ENCODE results near the gene STIM1. TPM values are rescaled to one million over a fixed set of nuclear protein-coding genes. Genes with fewer than 3 reads are reported as not detected.

STIM1 gene
- total and polyA plus RNA-seq, 4 donors: 12.1 to 56.4 (median 41.2) TPM

DNA sequence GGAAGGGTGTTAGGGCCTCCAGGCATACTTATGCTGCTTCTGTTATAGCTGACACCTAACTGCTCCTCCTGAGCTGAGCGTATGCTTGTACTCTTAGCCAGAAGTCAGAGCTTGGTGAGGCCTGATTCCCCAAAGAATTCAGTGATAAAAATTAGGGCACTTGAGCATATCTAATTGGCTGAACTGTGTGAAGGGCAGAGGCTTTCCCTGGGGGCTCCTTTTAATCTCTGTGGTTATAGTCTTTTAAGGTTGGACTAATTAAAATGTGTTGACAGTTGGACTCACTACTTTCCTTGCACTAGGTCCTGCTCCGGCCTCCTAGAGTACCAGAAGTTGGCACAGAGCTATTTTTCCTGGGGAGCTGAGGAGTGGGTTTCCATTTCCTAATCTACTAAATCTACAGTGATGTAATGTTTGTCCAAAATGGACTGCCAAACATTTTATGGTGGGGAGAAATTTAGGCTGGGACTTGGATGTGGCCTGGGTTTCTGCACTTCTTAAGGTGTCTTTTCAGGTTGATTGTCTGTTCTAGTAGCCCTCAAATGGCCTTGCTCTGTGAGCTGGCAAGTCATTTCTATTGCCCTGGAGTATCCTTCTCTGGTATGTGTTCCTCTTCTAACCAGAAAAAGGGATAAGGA is 18.4 kb downstream of the STIM1 start:
- DNase-seq (no peak), ATAC-seq (ENCODE audit: insufficient read depth, low FRiP score) (no peak)
- Histone ChIP-seq H3K27ac (ENCODE audit: low read depth in 1 of 2, low read length in 1 of 2) (no peak overlapping the region), H3K9me3 (ENCODE audit: control insufficient read depth in 4 of 4, insufficient read depth in 3 of 4, low read length in 3 of 4) (no peaks in the 10 kb centered on the region), H3K4me3 (no peak overlapping the region), H3K36me3 (ENCODE audit: control insufficient read depth in 4 of 4, insufficient read depth in 4 of 4, low read length in 4 of 4) (no peaks in the 10 kb centered on the region), H3K27me3 (ENCODE audit: control insufficient read depth in 3 of 3, insufficient read depth in 3 of 3, low read length in 2 of 3) (no peaks in the 10 kb centered on the region), H3K4me1 (ENCODE audit: control insufficient read depth in 5 of 5, insufficient read depth in 5 of 5, low read length in 5 of 5) (peaks cover 0 to 5% (median 3%) of the 10 kb centered on the region in 5 donors), H3K9ac (ENCODE audit: insufficient read depth in 1 of 2, low read length in 2 of 2) (no peak overlapping the region)
- 94% methylated on average over 2 of the region's 2 CpGs for WGBS, 2 donors
- TF ChIP-seq, protein P1, sequence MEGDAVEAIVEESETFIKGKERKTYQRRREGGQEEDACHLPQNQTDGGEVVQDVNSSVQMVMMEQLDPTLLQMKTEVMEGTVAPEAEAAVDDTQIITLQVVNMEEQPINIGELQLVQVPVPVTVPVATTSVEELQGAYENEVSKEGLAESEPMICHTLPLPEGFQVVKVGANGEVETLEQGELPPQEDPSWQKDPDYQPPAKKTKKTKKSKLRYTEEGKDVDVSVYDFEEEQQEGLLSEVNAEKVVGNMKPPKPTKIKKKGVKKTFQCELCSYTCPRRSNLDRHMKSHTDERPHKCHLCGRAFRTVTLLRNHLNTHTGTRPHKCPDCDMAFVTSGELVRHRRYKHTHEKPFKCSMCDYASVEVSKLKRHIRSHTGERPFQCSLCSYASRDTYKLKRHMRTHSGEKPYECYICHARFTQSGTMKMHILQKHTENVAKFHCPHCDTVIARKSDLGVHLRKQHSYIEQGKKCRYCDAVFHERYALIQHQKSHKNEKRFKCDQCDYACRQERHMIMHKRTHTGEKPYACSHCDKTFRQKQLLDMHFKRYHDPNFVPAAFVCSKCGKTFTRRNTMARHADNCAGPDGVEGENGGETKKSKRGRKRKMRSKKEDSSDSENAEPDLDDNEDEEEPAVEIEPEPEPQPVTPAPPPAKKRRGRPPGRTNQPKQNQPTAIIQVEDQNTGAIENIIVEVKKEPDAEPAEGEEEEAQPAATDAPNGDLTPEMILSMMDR (IDR thresholded peaks at IDR 0.05; ENCODE audit: control extremely low read depth, extremely low read depth): no peak

DNA sequence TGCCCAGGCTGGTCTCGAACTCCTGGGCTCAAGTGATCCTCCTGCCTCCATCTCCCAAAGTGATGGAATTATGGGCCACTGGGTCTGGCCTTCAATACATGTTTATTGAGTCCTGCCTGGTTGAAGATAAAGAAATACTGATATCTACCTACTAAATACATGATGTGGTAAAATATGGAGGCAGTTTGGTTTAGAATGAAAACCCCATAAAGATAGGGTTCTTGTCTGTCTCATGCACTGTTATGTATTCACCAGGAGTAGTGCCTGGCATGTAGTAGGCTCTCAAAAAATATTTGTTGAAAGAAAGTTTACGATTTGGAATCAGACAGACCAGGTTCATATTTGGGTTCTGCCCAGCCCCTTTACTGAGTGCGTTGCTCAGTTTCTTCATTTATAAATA is 21.1 kb downstream of the STIM1 start:
- Histone ChIP-seq H3K9ac (ENCODE audit: insufficient read depth in 1 of 2, low read length in 2 of 2) (no peak overlapping the region), H3K9me3 (ENCODE audit: control insufficient read depth in 4 of 4, insufficient read depth in 3 of 4, low read length in 3 of 4) (no peaks in the 10 kb centered on the region), H3K27me3 (ENCODE audit: control insufficient read depth in 3 of 3, insufficient read depth in 3 of 3, low read length in 2 of 3) (no peaks in the 10 kb centered on the region), H3K4me1 (ENCODE audit: control insufficient read depth in 5 of 5, insufficient read depth in 5 of 5, low read length in 5 of 5) (peaks cover 3 to 13% (median 8%) of the 10 kb centered on the region in 5 donors), H3K36me3 (ENCODE audit: control insufficient read depth in 4 of 4, insufficient read depth in 4 of 4, low read length in 4 of 4) (no peaks in the 10 kb centered on the region), H3K27ac (ENCODE audit: low read depth in 1 of 2, low read length in 1 of 2) (no peak overlapping the region), H3K4me3 (no peak overlapping the region)
- no peak for DNase-seq
- TF ChIP-seq, protein P1 (IDR thresholded peaks at IDR 0.05; ENCODE audit: control extremely low read depth, extremely low read depth): no peak
- WGBS, 2 donors: 87 to 91% methylated on average over 3 of the region's 3 CpGs
- no peak for ATAC-seq (ENCODE audit: insufficient read depth, low FRiP score)

DNA sequence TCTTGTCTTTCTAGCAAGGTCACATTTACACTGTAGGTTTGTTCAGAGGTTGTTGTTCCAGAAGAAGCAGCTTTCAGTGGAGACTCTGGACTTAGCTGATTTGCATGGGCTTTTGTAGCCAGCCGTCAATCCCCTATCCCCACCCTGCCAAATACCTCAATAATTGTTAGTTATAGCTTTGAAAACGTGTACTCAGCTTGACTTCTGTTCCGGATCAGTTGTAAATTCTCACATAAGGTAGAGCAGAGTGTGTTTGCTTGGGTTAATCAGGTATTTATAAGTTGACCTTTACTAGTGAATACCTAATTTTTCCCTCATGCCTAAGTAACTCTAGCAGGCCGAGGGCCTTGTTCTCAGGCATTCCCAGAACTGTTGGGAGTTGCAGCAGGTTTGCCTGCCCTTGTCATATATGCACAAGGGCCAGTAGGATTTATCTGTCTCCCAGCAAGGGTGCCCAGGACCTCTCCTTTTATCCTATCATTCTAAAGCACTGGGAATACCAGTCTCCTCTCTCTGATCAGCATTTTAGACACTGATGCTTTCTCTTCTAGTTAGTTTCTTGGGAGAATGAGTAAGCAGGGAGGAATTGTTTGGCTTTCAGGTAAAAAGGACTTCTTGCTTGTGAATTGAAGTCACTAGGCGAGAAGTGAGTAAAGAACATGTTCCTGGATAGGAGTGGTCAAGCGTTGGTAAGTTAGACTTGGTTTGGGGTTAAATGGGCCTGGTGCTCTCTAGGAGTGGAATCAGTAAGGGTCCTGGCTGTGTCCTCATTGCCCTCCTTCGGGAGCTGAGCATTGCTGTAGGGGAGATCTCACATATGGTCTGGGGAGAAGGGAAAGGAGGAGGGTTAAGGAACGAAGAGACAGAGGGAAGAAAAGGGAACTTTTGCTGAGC is 22.1 kb downstream of the STIM1 start:
- H3K4me3 ChIP-seq: no peak overlapping the region
- H3K9ac ChIP-seq (ENCODE audit: insufficient read depth in 1 of 2, low read length in 2 of 2): peak overlapping the region in 1 of 2 donors; percentile 16
- no peaks in the 10 kb centered on the region for H3K27me3 ChIP-seq (ENCODE audit: control insufficient read depth in 3 of 3, insufficient read depth in 3 of 3, low read length in 2 of 3)
- ATAC-seq (ENCODE audit: insufficient read depth, low FRiP score) (no peak), DNase-seq (no peak)
- no peaks in the 10 kb centered on the region for H3K36me3 ChIP-seq (ENCODE audit: control insufficient read depth in 4 of 4, insufficient read depth in 4 of 4, low read length in 4 of 4)
- no peak overlapping the region for H3K27ac ChIP-seq (ENCODE audit: low read depth in 1 of 2, low read length in 1 of 2)
- 77 to 84% methylated on average over 8 of the region's 8 CpGs for WGBS, 2 donors
- no peaks in the 10 kb centered on the region for H3K9me3 ChIP-seq (ENCODE audit: control insufficient read depth in 4 of 4, insufficient read depth in 3 of 4, low read length in 3 of 4)
- H3K4me1 ChIP-seq (ENCODE audit: control insufficient read depth in 5 of 5, insufficient read depth in 5 of 5, low read length in 5 of 5): peaks cover 3 to 13% (median 8%) of the 10 kb centered on the region in 5 donors
- TF ChIP-seq, protein P1 (IDR thresholded peaks at IDR 0.05; ENCODE audit: control extremely low read depth, extremely low read depth): no peak
